ENCODE results near the gene CD248. TPM values are rescaled to one million over a fixed set of nuclear protein-coding genes. Genes with fewer than 3 reads are reported as not detected.

CD248 gene
- total and polyA plus RNA-seq, 2 experiments from 2014 or later: 2.4 to 3.8 TPM

DNA sequence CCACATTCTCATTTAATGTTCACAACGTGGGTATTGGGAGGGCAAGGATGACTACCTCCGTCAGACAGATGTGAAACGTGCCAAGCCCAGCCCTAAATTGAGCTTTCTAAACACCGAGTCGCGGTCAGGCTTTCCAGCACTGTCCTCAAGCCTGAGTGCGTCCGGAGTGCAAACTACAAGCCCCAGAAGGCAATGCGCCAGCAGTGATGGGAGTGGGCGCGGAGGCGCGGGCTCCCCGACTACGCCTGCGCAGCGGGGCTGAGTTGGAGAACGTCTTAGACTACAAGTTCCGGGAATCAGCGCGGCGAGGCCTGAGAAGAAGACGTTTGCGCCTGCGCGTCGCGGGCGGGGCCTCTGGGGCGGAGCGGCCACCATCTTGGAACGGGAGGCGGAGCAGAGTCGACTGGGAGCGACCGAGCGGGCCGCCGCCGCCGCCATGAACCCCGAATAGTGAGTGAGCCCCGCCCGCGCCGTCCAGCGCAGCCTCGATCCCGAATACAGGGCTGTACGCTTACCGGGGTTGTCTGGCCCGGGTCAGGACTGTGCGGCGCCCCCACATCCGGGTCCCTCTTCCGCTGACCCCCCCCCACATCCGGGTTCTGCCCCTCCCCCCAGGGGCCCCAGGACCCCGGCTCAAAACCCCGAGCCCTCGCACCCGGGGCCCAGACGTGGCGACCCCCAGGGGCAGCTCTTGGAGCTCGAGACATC is 48.4 kb downstream of the CD248 start, which contains the start of gene RAB1B:
Gene RAB1B (plus strand): TSS at position 396 of the 708 bp plus-strand sequence. CDS start 41 bp downstream, at position 437.
- H3K4me3 Mint-ChIP-seq: peak within 1 kb of the TSS; percentile 93
- peak within 1 kb of the TSS; percentile 94 for H3K27ac Mint-ChIP-seq
- no peaks in the 10 kb centered on the region for H3K9me2 ChIP-seq (ENCODE audit: insufficient read depth)
- peak within 1 kb of the TSS; percentile 11; the same call in 1 of the 2 replicates for H2AFZ ChIP-seq
- H3K9me3 Mint-ChIP-seq: no peaks in the 10 kb centered on the region
- H3K4me1 ChIP-seq (ENCODE audit: insufficient read depth): no peaks in the 10 kb centered on the region
- H3K27me3 Mint-ChIP-seq (ENCODE audit: insufficient read depth, low read depth, poor library complexity): peaks cover 9% of the 10 kb centered on the region
- 0 out of 2 replicates have a peak, but pooled peaks cover 14% of the 10 kb centered on the region for H3F3A ChIP-seq (replicated peaks; ENCODE audit: low read depth)
- DNase-seq (ENCODE audit: low spot score) (peak; percentile 100), ATAC-seq (peak; percentile 80)
- H3K4me1 Mint-ChIP-seq: peaks cover 16% of the 10 kb centered on the region
- H3K27ac ChIP-seq (ENCODE audit: low read depth): peak within 1 kb of the TSS; percentile 86
- H3K36me3 Mint-ChIP-seq (ENCODE audit: low read depth): peaks cover 38% of the 10 kb centered on the region
- TF ChIP-seq, protein P1, sequence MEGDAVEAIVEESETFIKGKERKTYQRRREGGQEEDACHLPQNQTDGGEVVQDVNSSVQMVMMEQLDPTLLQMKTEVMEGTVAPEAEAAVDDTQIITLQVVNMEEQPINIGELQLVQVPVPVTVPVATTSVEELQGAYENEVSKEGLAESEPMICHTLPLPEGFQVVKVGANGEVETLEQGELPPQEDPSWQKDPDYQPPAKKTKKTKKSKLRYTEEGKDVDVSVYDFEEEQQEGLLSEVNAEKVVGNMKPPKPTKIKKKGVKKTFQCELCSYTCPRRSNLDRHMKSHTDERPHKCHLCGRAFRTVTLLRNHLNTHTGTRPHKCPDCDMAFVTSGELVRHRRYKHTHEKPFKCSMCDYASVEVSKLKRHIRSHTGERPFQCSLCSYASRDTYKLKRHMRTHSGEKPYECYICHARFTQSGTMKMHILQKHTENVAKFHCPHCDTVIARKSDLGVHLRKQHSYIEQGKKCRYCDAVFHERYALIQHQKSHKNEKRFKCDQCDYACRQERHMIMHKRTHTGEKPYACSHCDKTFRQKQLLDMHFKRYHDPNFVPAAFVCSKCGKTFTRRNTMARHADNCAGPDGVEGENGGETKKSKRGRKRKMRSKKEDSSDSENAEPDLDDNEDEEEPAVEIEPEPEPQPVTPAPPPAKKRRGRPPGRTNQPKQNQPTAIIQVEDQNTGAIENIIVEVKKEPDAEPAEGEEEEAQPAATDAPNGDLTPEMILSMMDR (conservative IDR thresholded peaks at IDR 0.05; ENCODE audit: low read depth in 2 of 2): 0 out of 4 replicates have a peak, but pooled peaks of 1 of the 2 experiments have one; percentile 7
- TF ChIP-seq, protein P2, sequence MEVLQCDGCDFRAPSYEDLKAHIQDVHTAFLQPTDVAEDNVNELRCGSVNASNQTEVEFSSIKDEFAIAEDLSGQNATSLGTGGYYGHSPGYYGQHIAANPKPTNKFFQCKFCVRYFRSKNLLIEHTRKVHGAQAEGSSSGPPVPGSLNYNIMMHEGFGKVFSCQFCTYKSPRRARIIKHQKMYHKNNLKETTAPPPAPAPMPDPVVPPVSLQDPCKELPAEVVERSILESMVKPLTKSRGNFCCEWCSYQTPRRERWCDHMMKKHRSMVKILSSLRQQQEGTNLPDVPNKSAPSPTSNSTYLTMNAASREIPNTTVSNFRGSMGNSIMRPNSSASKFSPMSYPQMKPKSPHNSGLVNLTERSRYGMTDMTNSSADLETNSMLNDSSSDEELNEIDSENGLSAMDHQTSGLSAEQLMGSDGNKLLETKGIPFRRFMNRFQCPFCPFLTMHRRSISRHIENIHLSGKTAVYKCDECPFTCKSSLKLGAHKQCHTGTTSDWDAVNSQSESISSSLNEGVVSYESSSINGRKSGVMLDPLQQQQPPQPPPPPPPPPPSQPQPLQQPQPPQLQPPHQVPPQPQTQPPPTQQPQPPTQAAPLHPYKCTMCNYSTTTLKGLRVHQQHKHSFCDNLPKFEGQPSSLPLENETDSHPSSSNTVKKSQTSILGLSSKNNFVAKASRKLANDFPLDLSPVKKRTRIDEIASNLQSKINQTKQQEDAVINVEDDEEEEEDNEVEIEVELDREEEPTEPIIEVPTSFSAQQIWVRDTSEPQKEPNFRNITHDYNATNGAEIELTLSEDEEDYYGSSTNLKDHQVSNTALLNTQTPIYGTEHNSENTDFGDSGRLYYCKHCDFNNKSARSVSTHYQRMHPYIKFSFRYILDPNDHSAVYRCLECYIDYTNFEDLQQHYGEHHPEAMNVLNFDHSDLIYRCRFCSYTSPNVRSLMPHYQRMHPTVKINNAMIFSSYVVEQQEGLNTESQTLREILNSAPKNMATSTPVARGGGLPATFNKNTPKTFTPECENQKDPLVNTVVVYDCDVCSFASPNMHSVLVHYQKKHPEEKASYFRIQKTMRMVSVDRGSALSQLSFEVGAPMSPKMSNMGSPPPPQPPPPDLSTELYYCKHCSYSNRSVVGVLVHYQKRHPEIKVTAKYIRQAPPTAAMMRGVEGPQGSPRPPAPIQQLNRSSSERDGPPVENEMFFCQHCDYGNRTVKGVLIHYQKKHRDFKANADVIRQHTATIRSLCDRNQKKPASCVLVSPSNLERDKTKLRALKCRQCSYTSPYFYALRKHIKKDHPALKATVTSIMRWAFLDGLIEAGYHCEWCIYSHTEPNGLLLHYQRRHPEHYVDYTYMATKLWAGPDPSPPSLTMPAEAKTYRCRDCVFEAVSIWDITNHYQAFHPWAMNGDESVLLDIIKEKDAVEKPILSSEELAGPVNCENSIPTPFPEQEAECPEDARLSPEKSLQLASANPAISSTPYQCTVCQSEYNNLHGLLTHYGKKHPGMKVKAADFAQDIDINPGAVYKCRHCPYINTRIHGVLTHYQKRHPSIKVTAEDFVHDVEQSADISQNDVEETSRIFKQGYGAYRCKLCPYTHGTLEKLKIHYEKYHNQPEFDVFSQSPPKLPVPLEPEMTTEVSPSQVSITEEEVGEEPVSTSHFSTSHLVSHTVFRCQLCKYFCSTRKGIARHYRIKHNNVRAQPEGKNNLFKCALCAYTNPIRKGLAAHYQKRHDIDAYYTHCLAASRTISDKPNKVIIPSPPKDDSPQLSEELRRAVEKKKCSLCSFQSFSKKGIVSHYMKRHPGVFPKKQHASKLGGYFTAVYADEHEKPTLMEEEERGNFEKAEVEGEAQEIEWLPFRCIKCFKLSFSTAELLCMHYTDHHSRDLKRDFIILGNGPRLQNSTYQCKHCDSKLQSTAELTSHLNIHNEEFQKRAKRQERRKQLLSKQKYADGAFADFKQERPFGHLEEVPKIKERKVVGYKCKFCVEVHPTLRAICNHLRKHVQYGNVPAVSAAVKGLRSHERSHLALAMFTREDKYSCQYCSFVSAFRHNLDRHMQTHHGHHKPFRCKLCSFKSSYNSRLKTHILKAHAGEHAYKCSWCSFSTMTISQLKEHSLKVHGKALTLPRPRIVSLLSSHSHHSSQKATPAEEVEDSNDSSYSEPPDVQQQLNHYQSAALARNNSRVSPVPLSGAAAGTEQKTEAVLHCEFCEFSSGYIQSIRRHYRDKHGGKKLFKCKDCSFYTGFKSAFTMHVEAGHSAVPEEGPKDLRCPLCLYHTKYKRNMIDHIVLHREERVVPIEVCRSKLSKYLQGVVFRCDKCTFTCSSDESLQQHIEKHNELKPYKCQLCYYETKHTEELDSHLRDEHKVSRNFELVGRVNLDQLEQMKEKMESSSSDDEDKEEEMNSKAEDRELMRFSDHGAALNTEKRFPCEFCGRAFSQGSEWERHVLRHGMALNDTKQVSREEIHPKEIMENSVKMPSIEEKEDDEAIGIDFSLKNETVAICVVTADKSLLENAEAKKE (CRISPR knock-in tag; IDR thresholded peaks at IDR 0.05): no peak
- TF ChIP-seq STAT1 (IDR thresholded peaks at IDR 0.05; ENCODE audit: unreplicated experiment) (no peak), EZH2 (IDR thresholded peaks at IDR 0.05; ENCODE audit: low read depth, unreplicated experiment) (no peak), ZNF331 (CRISPR knock-in tag; IDR thresholded peaks at IDR 0.05; ENCODE audit: low read depth) (no peak), CREB1 (CRISPR knock-in tag; IDR thresholded peaks at IDR 0.05; ENCODE audit: low read depth) (no peak), NANOG (IDR thresholded peaks at IDR 0.05; ENCODE audit: borderline replicate concordance) (no peak), EZH2phosphoT487 (IDR thresholded peaks at IDR 0.05; ENCODE audit: unreplicated experiment) (no peak), POLR2AphosphoS5 (IDR thresholded peaks at IDR 0.05; ENCODE audit: low read depth) (peak; percentile 66)
- TF ChIP-seq, protein P3, sequence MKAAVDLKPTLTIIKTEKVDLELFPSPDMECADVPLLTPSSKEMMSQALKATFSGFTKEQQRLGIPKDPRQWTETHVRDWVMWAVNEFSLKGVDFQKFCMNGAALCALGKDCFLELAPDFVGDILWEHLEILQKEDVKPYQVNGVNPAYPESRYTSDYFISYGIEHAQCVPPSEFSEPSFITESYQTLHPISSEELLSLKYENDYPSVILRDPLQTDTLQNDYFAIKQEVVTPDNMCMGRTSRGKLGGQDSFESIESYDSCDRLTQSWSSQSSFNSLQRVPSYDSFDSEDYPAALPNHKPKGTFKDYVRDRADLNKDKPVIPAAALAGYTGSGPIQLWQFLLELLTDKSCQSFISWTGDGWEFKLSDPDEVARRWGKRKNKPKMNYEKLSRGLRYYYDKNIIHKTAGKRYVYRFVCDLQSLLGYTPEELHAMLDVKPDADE (IDR thresholded peaks at IDR 0.05): peak; percentile 91
- H3K79me2 ChIP-seq (replicated peaks; ENCODE audit: insufficient read depth): peaks cover 20% of the 10 kb centered on the region
- H3K4me2 ChIP-seq: peak within 1 kb of the TSS; percentile 98
- H3K36me3 ChIP-seq (ENCODE audit: insufficient read depth): no peaks in the 10 kb centered on the region
- peak within 1 kb of the TSS; percentile 95 for H3K4me3 ChIP-seq
- H3K27me3 ChIP-seq (ENCODE audit: insufficient read depth): no peaks in the 10 kb centered on the region
- H4K20me1 ChIP-seq (replicated peaks; ENCODE audit: insufficient read depth): peaks cover 7% of the 10 kb centered on the region
